BE2C (cell line): Measurements from ENCODE around the gene RAB31.

ENCODE experiments used
- DNase-seq: peaks from one replicate; pipeline ENCODE4 v3.0.0-alpha.2; 2020
- H3K27me3 ChIP-seq: fragments of 250-450 bp; sonication (Bioruptor Pico); 2 replicates; pipeline ENCODE4 v1.5.1; 2020; ENCODE audit warnings: mild to moderate bottlenecking
- H3K36me3 ChIP-seq: fragments of 250-450 bp; sonication (Bioruptor Pico); 2 replicates; pipeline ENCODE4 v1.5.1; 2020; ENCODE audit warnings: mild to moderate bottlenecking
- H3K4me1 ChIP-seq: fragments of 250-450 bp; sonication (Bioruptor Pico); 2 replicates; pipeline ENCODE4 v1.5.1; 2020
- H3K4me3 ChIP-seq: 2 replicates; pipeline ENCODE4 v1.5.1; 2011; ENCODE audit warnings: low read depth, low read length
- H3K9me3 ChIP-seq: fragments of 250-450 bp; sonication (Bioruptor Pico); 2 replicates; pipeline ENCODE4 v1.5.1; 2020
- TF ChIP-seq, protein P1 (sequence below): IDR thresholded peaks from 2 replicates; pipeline ENCODE4 v1.5.1; 2012; ENCODE audit warnings: mild to moderate bottlenecking, low read depth, low read length

The RAB31 gene

DNA sequence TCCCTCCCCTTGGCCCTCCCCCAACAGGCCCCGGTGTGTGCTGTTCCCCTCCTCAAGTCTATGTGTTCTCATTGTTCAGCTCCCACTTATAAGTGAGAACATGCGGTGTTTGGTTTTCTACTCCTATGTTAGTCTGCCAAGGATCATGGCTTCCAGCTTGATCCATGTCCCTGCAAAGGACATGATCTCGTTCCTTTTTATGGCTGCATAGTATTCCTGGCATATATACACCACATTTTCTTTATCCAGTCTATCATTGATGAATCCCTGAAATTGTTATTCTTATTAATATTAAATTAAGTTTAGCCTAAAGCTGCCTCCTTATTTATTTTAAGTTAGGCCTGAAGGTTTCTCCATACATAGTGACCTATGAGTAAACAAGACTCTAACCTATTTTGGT, 18.8 kb upstream of the RAB31 start:
- Histone ChIP-seq H3K36me3 (no peaks in the 10 kb centered on the region), H3K9me3 (no peaks in the 10 kb centered on the region), H3K27me3 (no peaks in the 10 kb centered on the region), H3K4me3 (no peak overlapping the region), H3K4me1 (no peaks in the 10 kb centered on the region)
- TF ChIP-seq, protein P1, sequence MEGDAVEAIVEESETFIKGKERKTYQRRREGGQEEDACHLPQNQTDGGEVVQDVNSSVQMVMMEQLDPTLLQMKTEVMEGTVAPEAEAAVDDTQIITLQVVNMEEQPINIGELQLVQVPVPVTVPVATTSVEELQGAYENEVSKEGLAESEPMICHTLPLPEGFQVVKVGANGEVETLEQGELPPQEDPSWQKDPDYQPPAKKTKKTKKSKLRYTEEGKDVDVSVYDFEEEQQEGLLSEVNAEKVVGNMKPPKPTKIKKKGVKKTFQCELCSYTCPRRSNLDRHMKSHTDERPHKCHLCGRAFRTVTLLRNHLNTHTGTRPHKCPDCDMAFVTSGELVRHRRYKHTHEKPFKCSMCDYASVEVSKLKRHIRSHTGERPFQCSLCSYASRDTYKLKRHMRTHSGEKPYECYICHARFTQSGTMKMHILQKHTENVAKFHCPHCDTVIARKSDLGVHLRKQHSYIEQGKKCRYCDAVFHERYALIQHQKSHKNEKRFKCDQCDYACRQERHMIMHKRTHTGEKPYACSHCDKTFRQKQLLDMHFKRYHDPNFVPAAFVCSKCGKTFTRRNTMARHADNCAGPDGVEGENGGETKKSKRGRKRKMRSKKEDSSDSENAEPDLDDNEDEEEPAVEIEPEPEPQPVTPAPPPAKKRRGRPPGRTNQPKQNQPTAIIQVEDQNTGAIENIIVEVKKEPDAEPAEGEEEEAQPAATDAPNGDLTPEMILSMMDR, result no peak
- no peak for DNase-seq

DNA sequence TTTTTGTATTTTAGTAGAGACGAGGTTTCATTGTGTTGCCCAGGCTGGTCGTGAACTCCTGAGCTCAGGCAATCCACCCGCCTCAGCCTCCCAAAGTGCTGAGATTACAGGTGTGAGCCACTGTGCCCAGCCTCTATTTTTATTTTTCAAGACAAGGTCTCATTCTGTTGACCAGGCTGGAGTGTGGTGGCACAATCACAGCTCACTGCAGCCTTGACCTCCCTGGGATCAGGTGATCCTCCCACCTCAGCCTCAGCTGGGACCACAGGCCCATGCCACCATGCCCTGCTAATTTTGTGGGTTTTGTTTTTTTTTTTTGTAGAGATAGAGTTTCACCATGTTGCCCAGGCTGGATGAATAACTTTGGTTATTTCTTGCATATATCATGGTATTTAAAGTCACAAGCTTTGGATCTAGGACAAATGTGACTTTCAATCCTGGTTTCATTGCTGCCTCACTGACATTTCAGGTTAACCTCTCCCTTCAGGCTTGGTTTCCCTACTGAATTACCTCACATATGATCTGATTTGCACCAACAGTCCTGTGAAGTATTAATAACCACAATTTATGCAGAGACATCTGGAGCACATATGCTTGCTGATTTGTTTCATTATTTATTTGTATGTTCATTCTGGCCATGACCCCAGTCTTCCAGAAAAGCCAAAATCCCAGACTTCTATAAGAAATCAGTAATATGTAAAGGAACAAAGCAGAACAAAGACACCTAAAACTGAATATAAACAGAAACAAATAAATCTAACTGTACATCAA, 17.5 kb upstream of the RAB31 start:
- DNase-seq, result no peak
- no peaks in the 10 kb centered on the region for H3K9me3 ChIP-seq
- H3K27me3 ChIP-seq, result no peaks in the 10 kb centered on the region
- no peak overlapping the region for H3K4me3 ChIP-seq
- TF ChIP-seq, protein P1, result no peak
- H3K36me3 ChIP-seq, result no peaks in the 10 kb centered on the region
- no peaks in the 10 kb centered on the region for H3K4me1 ChIP-seq

DNA sequence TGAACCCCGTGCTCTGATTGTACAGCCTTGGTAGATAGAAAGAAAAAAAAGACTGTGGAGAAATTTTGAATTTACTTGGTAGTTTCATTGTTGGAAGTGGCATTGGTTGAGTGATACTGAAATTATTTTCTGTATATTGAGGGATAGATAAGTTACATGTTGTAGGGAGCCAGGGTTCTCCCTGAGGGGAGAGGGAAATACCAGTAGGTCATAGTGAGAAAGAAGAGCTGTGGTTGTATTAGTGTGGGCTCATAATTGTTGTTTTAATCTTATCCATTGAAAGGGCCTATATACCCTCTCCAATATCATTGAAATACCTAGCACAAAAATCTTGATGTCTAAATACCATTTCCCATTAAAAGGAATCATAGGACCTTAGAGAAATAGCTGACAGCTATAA, 16.9 kb upstream of the RAB31 start:
- Histone ChIP-seq H3K36me3 (no peaks in the 10 kb centered on the region), H3K9me3 (no peaks in the 10 kb centered on the region), H3K27me3 (no peaks in the 10 kb centered on the region), H3K4me3 (no peak overlapping the region), H3K4me1 (no peaks in the 10 kb centered on the region)
- TF ChIP-seq, protein P1, result no peak
- DNase-seq, result no peak

DNA sequence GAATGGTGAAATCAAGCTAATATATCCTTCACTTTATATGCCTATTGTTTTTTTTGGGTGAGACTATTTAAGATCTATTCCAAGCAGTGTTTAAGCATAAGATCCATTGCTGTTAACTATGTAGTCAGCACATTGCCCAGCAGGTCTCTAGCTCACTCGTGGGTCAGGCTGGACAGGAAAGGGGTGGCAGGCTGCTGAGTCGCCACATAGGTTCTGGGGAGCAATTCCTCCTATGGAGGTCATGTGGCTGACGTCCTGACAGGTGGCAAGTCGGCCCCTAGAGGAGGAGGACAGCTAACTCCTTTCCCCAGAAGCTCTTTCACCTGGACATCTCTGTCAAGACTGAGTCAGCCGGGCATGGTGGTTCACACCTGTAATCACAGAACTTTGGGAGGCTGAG, 13.9 kb upstream of the RAB31 start:
- Histone ChIP-seq H3K4me1 (no peaks in the 10 kb centered on the region), H3K27me3 (no peaks in the 10 kb centered on the region), H3K4me3 (no peak overlapping the region), H3K36me3 (no peaks in the 10 kb centered on the region), H3K9me3 (no peaks in the 10 kb centered on the region)
- no peak for DNase-seq
- TF ChIP-seq, protein P1, result no peak

DNA sequence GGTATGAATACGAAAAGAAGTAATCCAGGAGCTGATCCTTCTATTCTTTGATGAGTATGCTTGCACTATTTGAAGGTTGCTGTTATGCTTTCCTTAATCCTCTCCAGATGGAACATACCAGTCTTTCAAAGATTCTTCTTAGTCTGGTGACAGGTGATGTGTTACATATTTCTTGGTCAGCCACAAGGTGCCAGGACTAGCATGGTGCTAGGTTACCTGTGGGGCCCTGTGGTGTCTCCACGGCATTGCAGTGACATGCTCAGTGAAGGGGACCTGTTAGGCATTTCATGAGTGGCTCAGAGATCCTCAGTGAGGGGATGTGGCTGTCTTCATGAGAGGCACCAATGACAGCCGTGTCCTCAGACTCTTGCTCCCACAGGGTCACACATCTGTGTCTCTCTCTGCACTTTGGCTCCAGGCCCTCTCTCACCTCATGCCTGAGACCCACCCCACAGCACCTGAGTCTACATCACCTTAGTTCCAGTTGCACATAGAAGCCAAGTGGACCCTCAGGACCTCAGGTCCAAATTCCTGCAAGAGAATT, 13.1 kb upstream of the RAB31 start:
- DNase-seq, result no peak

DNA sequence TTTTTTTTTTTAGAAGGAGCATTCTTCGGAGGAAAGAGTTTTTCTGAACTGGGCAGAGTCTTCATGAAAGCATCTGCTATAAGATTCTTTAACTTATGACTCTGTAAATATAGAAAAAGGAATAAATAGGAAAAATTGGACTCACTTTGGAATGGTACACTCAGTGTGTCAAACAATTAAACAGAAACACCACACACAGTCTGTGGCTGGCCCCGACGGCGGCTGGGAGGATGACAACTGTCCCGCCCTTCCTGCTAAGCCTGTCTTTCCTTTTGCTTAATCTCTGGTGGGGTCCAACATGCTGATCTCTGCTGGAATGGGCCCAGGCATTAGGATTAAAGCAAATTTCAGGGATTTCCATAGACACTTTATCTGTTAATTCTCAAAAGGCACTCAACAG, 12.5 kb upstream of the RAB31 start:
- Histone ChIP-seq H3K4me3 (no peak overlapping the region), H3K27me3 (no peaks in the 10 kb centered on the region), H3K9me3 (no peaks in the 10 kb centered on the region), H3K4me1 (no peaks in the 10 kb centered on the region), H3K36me3 (no peaks in the 10 kb centered on the region)
- TF ChIP-seq, protein P1, result no peak
- DNase-seq, result no peak

More for the DNA sequence above, 13.1 kb upstream of the RAB31 start:
- no peak overlapping the region for H3K4me3 ChIP-seq
- H3K9me3 ChIP-seq, result no peaks in the 10 kb centered on the region
- TF ChIP-seq, protein P1, result no peak
- H3K27me3 ChIP-seq, result no peaks in the 10 kb centered on the region
- H3K36me3 ChIP-seq, result no peaks in the 10 kb centered on the region
- H3K4me1 ChIP-seq, result no peaks in the 10 kb centered on the region
